Renal cortical epithelial cell (primary cell): ENCODE results near the gene CSF2RB. TPM values are rescaled to one million over a fixed set of nuclear protein-coding genes. Genes with fewer than 3 reads are reported as not detected.

ENCODE experiments used
- DNase-seq: peaks from one replicate; pipeline ENCODE4 v3.0.0-alpha.2; 2011; ENCODE audit warnings: low read depth
- total RNA-seq: library from RNA; depleted of rRNA; stranded (reverse); fragments of >200 nt; gene quantifications from 2 replicates; pipeline ENCODE4 v1.2.3, GENCODE V29; 2014

The CSF2RB gene
- total RNA-seq, 1 donor from 2014 or later, result under 0.01 TPM

GRCh38 chr22:36936362-36937116, 23.1 kb downstream of the CSF2RB start:
- DNase-seq, result no peak

GRCh38 chr22:36937319-36938027, 24.0 kb downstream of the CSF2RB start:
- DNase-seq, result no peak

- DNase-seq, result no peak
These were observed 24.6 kb downstream of the CSF2RB start for GRCh38 chr22:36938028-36938425.

- no peak for DNase-seq
These were observed 25.5 kb downstream of the CSF2RB start for GRCh38 chr22:36938886-36939285.

GRCh38 chr22:36940676-36941075, 27.2 kb downstream of the CSF2RB start:
- DNase-seq, result no peak

- no peak for DNase-seq
These were observed 29.1 kb downstream of the CSF2RB start for GRCh38 chr22:36942556-36942955.

- DNase-seq, result no peak
These were observed 33.2 kb downstream of the CSF2RB start for GRCh38 chr22:36946421-36947158.

GRCh38 chr22:36948273-36949225, 35.1 kb downstream of the CSF2RB start:
- DNase-seq, result no peak

GRCh38 chr22:36950797-36951590, 37.6 kb downstream of the CSF2RB start:
- DNase-seq, result no peak

GRCh38 chr22:36951746-36952145, 38.3 kb downstream of the CSF2RB start:
- DNase-seq, result no peak

- no peak for DNase-seq
These were observed 40.0 kb downstream of the CSF2RB start for GRCh38 chr22:36953239-36954080.

- no peak for DNase-seq
These were observed 41.0 kb downstream of the CSF2RB start for GRCh38 chr22:36954251-36955014.

GRCh38 chr22:36955691-36956090, 42.3 kb downstream of the CSF2RB start:
- DNase-seq, result no peak

- no peak for DNase-seq
These were observed 44.9 kb downstream of the CSF2RB start for GRCh38 chr22:36958366-36958765.

GRCh38 chr22:36961626-36962025, 48.2 kb downstream of the CSF2RB start:
- DNase-seq, result no peak

GRCh38 chr22:36963302-36963701, 49.9 kb downstream of the CSF2RB start:
- no peak for DNase-seq

GRCh38 chr22:36964106-36964505, 50.7 kb downstream of the CSF2RB start:
- DNase-seq, result no peak

GRCh38 chr22:36965696-36966095, 52.3 kb downstream of the CSF2RB start:
- no peak for DNase-seq
